ENCODE results near the gene NBEAL1.
"Not testable (repeated sequence)": the region's sequence is repeated elsewhere in the genome, so short reads cannot be mapped to it uniquely, and the experiment has no call there.

NBEAL1 gene

DNA sequence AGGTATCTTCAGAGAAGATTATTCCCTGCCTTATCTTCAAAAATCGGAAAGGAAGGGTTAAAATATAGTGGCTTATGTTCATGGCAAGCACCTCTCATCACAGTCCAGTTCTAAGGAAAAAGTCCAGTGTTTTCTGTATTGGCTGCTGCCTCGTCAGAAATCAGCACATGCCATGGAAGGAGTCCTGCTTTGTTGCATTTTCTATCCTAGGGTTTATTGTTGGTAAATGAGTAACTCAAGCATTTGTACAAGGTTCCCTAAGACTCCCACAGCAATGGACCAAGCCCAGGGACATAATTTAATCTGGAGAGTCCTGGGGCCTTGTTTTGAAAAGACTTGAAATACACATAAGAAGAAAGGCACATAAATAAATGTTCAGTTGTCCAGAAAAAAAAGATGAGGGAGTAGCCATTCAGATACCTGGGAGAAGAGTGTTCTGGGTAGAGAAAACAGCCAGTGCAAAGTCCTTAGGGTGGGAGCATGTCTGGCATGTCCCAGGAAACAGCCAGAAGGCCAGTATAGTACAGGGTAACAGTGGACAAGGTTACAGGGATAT lies 26.4 kb downstream of the NBEAL1 start:
- DNase-seq, result no peak

DNA sequence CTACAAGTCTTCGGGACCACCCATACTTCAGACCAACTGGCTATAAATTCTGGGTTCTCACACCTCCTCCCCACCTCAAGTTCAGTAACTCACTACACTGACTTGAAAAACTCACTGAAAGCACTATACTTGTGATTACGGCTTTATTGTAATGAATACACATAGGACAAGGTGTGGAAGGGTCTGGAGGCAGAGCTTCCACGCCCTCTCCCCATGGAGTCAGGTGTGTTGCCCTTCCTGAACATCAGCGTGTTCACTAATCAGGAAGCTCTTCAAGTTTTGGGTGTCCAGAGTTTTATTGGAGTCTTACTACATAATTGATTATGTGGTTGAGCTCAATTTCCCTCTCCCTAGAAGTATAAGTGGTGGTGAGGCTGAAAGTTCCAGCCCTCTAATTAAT lies 27.5 kb downstream of the NBEAL1 start:
- no peak for DNase-seq

DNA sequence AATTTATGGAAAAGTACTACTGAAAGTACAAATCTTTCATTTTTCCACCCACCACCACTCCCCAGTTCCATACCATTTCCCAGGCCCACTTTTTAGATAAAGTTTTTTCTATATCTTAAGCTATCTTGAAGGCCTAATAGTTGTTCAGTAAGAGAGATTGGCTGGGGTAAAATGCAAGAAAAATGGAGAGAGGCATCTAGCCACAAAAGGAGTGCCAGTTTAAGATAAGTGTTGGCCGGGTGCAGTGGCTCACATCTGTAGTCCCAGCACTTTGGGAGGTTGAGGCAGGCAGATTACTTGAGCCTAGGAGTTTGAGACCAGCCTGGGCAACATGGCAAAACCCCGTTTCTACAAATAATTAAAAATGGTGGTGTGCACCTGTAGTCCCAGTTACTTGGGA lies 28.6 kb downstream of the NBEAL1 start:
- no peak for DNase-seq

DNA sequence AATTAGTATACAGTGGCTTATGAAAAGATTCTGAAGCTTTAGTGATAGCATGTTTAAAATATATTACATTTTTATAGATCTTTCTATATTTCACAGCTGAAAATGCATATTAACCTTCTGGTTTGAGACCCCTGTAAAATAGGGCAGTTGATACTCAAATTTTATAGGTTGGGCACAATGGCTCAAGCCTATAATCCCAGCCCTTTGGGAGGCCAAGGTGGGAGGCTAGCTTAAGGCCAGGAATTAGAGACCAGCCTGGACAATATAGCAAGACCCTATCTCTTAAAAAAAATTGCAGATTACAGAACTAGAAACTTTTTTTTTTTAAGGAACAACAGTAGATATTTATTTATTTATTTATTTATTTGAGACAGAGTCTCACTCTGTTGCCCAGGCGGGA lies 31.2 kb downstream of the NBEAL1 start:
- no peak for DNase-seq

DNA sequence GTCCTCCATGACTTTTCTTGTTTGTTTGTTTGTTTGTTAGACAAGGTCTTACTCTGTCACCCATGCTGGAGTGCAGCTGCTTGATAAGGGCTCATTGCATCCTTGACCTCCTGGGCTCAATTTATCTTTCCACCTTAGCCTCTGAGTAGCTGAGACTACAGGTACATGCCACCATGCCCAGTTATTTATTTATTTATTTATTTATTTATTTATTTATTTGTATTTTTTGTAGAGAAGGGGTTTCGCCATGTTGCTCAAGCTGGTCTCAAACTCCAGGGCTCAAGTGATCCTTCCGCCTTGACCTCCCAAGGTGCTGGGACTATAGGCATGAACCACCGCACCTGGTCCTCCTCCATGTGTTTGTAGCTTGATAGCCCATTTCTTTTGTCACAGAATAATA lies 37.9 kb downstream of the NBEAL1 start:
- DNase-seq, result no peak

DNA sequence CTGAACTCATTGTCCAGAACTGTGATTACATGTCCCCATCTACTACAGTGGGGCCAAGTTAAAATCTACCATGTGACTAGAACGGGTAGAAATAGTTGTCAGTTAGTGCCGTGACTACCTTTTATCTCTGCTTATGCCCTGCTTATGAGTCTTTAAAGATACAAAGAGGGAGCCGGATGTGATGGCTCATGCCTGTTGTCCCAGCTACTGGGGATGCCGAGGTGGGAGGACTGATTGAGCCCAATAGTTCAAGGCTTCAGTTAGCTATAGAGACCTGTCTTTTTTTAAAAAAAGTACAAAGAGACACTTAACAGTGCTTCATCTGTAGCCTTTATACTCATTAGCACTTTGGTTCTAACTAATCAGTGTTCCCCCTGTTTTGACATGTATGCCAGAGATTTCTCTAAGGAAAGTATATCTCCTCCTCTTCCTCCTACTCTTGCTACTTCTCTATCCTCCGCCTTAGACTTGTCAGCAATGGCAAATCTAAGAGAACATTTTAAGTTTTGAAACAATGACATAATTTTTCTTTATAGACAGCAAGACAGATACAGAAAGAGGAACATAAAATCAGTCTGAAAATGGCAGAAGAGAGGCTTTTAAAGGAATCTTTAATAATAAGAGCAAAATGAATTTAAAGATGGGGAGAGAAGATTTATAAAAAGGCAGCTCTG lies 45.0 kb downstream of the NBEAL1 start:
- DNase-seq, result no peak

DNA sequence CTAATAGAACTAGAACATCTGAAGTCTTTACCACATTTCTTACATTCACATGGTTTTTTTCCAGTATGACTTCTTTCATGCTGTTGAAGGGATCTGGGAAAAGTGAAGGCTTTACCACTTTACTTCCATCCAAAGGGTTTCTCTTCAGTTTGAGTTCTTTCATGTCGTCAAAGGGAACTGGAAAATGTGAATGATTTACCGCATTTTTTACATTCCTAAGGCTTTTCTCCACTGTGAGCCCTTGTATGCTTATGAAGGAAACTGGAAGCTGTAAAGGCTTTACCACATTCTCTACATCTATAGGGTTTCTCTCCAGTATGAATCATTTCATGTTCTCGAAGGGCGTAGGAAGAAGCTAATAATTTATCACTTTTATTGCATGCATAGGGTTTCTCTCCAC lies 46.7 kb downstream of the NBEAL1 start:
- no peak for DNase-seq

DNA sequence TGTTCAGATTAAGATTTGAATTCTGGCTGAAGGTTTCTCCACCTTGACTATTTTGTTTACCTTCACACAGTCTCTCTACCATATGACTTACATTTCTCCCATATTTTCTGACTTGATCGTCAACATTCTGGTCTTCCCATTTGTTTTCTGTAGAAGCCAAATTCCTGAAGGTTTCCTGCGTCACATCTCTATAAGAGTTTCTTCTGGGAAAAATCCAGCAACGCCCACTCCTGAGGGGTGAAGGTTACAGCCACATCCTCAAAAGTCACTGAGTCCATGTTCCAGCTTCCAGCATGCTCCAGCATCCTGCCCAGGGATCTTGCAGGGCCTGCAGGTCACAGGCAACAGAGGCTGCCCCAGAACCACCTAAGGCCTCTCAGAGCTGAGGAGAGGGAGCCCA lies 47.5 kb downstream of the NBEAL1 start:
- DNase-seq, result no peak

DNA sequence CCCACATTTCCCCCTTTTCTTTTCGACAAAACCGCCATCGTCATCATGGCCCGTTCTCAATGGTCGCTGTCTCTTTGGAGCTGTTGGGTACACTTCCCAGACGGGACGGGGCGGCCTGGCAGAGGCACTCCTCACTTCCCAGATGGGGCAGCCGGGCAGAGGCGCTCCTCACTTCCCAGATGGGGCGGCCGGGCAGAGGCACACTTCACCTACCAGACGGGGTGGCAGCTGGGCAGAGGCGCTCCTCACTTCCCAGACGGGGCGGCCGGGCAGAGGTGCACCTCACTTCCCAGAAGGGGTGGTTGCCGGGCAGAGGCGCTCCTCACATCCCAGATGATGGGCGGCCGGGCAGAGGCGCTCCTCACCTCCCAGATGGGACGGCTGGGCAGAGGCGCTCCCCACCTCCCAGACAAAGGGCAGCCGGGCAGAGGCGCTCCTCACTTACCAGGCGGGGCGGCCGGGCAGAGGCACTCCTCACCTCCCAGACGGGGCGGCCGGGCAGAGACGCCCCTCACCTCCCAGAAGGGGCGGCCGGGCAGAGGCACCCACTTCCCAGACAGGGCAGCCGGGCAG lies 51.9 kb downstream of the NBEAL1 start:
- not testable (repeated sequence) for DNase-seq

DNA sequence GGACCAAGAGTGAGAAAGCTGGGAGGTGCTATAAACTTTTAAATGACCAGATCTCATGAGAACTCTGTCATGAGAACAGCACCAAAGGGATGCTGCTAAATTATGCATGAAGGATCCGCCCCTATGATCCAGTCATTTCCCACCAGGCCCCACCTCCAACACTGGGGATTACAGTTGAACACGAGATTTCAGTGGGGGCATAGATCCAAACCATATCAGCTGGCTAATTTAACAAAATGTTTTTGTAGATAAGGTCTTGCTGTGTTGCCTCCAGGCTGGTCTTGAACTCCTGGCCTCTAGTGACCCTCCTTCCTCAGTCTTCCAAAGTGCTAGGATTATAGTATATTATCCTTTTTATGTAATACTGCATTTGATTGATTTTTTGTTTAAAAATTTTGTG lies 56.0 kb downstream of the NBEAL1 start:
- DNase-seq, result no peak

DNA sequence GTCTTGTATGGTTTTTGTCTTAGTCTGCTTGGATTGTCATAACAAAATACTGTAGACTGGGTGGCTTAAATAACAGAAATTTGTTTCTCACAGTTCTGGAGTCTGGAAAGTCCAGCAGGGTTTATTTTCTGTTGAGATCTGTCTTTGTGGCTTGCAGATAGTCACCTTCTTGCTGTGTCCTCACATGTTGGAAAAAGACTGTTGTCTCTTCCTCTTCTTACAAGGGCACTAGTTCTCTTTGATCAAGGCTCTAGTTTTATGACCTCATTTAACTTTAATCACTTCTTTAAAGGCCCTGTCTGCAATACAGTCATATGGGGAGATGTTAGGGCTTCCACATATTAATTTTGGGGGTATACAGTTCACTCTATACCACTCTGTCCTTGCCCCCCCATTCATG lies 56.5 kb downstream of the NBEAL1 start:
- no peak for DNase-seq

DNA sequence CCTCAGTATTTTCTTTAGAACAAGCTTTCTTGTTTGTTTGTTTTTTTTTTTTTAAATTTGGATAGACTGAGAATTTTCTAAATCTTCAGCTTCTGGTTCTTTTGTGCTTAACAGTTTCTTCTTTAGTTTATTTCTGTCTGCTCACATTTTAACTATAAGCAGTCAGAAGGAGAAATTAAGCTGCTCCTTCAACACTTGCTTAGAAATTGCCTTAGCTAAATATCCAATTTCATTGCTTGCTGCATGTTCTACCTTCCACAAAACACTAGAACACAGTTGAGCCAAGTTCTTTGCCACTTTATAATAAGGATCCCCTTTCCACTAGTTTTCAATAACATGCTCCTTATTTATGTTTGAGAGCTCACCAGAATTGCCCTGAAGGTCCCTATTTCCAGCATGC lies 57.7 kb downstream of the NBEAL1 start:
- no peak for DNase-seq

DNA sequence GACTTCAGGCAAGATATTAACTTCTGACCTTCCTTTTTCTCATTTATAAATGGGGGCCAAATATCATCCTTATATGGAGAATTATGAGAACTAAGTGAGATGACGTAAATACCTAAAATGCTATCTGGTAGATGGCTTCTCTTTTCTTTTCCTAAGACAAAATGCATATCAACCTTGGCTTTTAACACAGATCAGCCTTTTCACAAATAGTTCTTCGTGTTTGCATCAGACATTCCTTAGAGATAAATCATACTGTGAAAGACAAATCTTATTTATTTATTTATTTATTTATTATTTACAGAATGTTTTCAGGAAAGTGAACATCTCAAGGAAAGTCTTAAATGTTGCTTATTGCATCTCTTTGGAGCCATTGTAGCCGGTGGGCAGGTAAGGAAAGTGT lies 62.8 kb downstream of the NBEAL1 start:
- DNase-seq, result no peak

DNA sequence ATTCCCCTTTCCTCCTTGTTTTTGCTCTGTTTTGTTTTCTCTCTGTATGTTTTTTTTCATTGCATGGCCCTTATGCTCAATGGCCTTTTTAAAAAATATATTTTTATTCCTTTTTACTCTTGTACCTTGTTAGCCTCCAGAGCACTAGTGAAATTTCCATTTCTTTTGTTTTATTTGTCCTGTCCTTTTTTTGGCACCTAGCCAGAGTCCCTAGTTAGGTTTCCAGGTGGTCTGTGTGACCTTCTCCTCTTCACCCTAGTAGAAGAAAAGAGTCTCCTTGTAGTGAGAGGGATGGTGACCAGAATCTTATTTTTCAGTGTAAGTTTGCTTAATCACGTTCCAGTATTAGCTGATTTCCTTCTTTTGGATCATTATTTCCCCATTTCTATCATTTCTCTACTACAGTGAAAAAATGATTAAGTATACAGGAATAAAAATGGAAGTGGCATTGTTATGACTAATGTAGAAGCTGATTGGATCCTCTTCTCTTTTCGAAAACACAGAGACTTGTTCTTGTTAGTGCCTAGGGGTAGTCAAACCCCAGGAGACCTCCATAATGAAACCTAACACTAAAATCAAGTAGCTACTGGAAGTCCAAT lies 65.9 kb downstream of the NBEAL1 start:
- DNase-seq, result no peak

DNA sequence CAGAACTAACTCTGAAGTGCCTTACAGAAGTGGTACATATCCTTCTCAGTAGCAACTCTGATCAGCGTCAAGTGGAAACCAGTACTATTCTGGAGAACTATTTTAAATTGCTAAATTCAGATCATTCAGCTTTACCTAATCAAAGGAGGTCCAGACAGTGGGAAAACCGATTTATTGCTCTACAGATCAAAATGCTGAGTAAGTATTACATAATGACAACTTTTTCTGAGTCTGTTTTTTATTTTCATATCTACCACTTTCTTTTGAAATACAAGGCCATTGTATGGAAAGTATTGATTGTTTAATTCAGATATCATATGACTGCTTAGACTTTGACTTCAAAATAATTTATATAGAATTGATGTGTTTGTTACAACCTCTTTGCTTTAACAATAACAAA lies 68.7 kb downstream of the NBEAL1 start:
- no peak for DNase-seq

DNA sequence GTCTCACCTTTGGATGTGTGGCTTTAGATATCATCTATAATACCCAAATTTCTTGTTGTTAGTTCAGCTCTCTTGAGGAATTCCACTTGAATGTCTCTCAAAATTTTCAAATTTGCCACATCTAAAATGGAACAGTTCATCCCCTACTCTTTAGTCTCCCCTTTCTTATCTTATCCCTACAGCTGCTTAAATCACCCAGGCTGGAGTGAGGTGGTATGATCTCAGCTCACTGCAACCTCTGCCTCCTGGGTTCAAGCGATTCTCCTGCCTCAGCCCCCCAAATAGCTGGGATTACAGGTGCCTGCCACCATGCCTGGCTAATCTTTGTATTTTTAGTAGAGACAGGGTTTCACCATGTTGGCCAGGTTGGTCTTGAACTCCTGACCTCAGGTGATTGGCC lies 71.7 kb downstream of the NBEAL1 start:
- not testable (repeated sequence) for DNase-seq

DNA sequence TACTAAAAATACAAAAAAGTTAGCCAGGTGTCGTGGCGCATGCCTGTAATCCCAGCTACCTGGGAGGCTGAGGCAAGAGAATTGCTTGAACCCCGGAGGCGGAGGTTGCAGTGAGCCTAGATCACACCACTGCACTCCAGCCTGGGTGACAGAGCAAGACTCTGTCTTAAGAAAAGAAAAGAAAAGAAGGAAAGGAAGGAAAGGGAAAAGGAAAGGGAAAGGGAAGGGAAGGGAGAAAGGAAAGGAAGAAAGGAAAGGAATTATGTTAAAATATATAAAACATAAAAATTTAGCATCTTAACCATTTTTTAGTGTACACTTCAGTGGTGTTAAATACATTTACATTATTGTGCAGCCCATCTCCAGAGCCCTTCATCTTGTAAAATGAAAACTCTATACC lies 76.0 kb downstream of the NBEAL1 start:
- not testable (repeated sequence) for DNase-seq

DNA sequence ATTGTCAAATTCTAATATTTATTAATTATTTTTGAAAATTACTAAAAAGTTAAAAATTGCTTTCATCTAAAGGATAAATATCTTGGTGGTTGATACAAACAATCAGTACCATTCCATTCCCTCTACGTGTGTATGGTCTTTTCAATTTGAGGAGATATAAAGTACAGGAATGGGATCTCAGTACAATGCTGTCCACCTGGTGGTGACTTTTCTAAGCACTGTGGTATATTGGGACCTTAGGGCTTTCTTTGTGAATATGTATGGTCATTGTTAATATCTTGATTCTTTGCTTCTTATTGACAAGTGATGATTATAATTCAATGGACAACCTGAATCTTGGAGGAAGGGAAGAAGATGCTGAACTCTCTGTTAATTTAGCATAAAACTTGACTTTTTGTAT lies 83.1 kb downstream of the NBEAL1 start:
- no peak for DNase-seq

DNA sequence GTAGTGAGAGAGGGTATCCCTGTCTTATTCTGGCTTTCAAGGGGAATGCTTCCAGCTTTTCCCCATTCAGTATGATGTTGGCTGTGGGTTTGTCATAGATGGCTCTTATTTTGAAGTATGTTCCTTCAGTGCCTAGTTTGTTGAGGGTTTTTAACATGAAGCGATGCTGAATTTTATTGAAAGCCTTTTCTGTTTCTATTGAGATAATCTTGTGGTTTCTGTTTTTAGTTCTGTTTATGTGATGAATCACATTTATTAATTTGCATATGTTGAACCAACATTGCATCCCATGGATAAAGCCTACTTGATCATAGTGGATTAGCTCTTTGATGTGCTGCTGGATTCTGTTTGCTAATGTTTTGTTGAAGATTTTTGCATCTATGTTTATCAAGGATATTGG lies 87.7 kb downstream of the NBEAL1 start:
- not testable (repeated sequence) for DNase-seq

DNA sequence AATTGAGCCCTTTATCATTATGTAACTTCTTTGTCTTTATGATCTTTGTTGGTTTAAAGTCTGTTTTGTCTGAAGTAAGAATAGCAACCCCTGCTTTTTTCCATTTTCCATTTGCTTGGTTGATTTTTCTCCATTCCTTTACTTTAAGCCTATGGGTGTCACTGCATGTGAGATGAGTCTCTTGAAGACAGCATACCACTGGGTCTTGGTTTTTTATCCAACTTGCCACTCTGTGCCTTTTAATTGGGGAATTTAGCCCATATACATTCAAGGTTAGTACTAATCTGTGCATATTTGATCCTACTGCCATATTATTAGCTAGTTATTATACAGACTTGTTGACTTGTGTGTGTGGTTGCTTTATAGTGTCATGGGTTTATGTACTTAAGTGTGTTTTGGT lies 89.6 kb downstream of the NBEAL1 start:
- no peak for DNase-seq

DNA sequence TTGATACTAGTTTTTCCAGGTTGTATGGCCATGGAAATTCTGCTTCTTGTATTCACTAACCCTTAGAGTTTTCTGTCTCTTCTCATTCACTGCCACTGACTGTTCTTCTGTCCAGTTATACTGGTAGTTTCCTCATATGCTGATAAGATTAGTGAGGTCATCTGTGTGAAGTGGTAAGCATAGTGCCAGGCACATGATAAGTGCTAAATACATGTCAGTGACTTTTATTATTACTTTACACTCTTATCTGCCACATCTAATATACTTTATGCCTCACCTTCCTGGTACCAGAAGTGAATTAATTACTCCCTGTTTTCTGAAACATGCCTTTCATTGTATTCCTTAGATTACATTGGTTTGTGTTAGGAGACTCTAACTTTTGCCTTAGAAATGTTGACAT lies 91.3 kb downstream of the NBEAL1 start:
- DNase-seq, result no peak

DNA sequence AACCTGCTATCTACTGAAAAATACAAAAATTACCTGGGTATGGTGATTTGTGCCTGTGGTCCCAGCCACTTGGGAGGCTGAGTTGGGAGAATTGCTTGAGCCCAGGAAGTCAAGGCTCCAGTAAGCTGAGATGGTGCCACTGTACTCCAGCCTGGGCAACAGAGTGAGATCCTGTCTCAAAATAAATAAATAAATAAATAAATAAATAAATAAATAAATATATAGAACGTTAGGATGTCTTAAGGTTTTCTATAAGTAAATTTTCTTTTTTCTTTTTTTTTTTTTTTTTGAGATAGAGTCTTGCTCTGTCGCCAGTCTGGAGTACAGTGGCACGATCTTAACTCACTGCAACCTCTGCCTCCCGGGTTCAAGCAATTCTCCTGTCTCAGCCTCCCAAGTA lies 95.8 kb downstream of the NBEAL1 start:
- not testable (repeated sequence) for DNase-seq

DNA sequence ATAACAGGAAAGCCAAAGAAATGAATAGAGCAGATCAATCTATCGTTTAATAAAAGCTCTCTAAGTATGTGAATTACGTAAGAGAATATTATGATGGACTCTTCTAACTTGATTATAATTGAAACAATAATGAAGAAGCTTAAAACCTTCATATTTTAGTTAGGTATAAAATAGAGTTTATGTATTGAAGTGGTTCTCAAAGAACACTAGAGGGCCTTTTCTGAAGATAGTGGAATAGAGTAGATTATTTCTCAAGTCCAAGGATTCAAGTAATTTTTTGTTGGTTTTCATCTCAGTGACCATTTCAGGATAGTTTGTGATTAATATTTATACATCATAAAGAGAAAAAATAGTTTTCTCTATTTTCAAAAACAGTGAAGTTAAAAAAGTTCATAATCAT lies 97.7 kb downstream of the NBEAL1 start:
- no peak for DNase-seq

DNA sequence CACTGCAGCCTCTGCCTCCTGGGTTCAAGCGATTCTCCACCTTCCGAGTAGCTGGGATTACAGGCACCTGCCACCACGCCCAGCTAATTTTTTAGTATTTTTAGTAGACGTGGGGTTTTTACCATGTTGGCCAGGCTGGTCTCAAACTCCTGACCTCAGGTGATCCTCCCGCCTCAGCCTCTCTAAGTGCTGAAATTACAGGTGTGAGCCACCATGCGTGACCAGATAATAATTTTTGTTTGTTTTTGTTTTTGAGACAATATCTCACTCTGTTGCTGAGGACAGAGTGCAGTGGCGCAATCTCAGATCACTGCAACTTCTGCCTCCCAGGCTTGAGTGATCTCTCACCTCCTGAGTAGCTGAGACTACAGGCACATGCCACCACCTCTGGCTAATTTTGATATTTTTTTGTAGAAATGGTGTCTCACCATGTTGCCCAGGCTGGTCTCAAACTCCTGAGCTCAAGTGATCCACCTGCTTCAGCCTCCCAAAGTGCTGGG lies 100.6 kb downstream of the NBEAL1 start:
- not testable (repeated sequence) for DNase-seq
